ENCODE results near the gene DUXB.

DUXB gene, protein sequence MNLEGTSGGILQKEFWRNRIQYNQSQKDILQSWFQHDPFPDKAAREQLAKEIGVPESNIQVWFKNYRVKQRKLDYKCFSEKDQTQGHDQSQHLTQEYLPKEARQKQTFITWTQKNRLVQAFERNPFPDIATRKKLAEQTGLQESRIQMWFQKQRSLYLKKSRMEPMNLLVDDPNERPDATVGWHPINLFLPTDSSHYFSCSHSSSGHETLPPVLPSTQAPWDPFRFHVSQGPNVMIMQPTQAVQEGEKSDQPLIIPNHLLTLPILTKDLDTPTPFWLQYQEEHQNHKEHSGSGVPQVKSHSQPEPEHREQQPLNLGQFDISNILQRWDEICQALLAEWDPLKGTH

DNA sequence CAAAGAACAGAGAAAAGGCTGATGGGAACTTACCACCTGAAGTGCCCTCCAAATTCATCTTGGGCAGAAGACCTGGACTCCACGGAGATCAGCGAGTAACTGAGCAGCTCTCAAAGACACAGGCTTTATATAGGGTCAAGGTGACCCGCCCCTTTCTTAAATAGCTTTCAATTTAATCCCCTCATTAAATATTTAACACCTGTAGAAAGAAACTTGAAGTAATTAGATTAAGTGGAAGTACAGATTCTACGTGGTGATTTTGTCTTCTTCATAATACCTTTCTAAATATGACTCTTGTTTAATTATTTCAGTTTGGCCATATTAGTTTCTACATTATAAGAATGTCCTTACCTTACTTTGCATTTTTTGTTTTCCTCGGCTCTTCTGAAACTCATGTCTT is at the start of gene DUXB:
TSS of gene DUXB (minus strand) at position 101 of the 400 bp plus-strand sequence. CDS start at position 58, 43 bp downstream.
- no peak for DNase-seq (ENCODE audit: low spot score)
- TF ChIP-seq CTCF (IDR thresholded peaks at IDR 0.05), result no peak
- no peak within 1 kb of the TSS for H3K27ac ChIP-seq
- no peak within 1 kb of the TSS for H3K4me3 ChIP-seq

GRCh38 chr16:75750528-75750927 is 49.3 kb upstream of the DUXB start:
- TF ChIP-seq CTCF (IDR thresholded peaks at IDR 0.05), result no peak

GRCh38 chr16:75746359-75746758 is 45.1 kb upstream of the DUXB start:
- no peak overlapping the region for H3K27ac ChIP-seq
- TF ChIP-seq CTCF (IDR thresholded peaks at IDR 0.05), result no peak
- H3K4me3 ChIP-seq, result no peak overlapping the region
- DNase-seq (ENCODE audit: low spot score), result no peak

More at GRCh38 chr16:75750528-75750927, 49.3 kb upstream of the DUXB start:
- no peak overlapping the region for H3K4me3 ChIP-seq
- no peak overlapping the region for H3K27ac ChIP-seq
- no peak for DNase-seq (ENCODE audit: low spot score)

GRCh38 chr16:75745823-75746222 is 44.6 kb upstream of the DUXB start:
- no peak for DNase-seq (ENCODE audit: low spot score)
- TF ChIP-seq CTCF (IDR thresholded peaks at IDR 0.05), result no peak

DNA sequence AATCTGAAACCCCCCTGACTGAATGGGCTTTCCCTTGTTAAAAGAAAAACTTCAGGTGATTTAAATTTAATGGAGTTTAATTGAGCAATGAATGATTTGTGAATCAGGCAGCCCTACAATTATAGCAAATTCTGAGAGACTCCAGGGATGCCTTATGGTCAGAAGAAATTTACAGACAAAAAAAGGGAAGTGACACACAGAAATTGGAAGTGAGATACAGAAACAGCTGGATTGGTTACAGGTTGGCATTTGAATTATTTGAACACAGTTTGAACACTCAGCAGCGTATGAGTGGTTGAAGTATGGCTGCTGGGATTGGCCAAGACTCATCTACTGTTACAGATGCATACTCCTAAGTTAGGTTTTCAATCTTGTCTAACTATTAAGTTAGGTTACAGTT is 44.0 kb upstream of the DUXB start:
- no peak for DNase-seq (ENCODE audit: low spot score)
- no peak for TF ChIP-seq CTCF (IDR thresholded peaks at IDR 0.05)
- H3K4me3 ChIP-seq, result no peak overlapping the region
- H3K27ac ChIP-seq, result no peak overlapping the region

More at GRCh38 chr16:75745823-75746222, 44.6 kb upstream of the DUXB start:
- Histone ChIP-seq H3K27ac (no peak overlapping the region), H3K4me3 (no peak overlapping the region)

- no peak for DNase-seq (ENCODE audit: low spot score)
- TF ChIP-seq CTCF (IDR thresholded peaks at IDR 0.05), result no peak
- Histone ChIP-seq H3K4me3 (no peak overlapping the region), H3K27ac (no peak overlapping the region)
Observed at GRCh38 chr16:75742424-75743047, 41.3 kb upstream of the DUXB start.
